NCI-H510A treated with DMSO at 0.1 percent for 48 hours (cell line): Measurements from ENCODE around the gene FN3KRP.

Experiments used
- DNase-seq: peaks from one replicate; lab custom pipeline; 2025; lab: John Stamatoyannopoulos, UW

FN3KRP gene

GRCh38 chr17:82687871-82688270 lies 28.6 kb upstream of the FN3KRP start:
- DNase-seq: no peak

GRCh38 chr17:82689077-82689476 lies 27.4 kb upstream of the FN3KRP start:
- no peak for DNase-seq

GRCh38 chr17:82690786-82691489 lies 25.6 kb upstream of the FN3KRP start:
- DNase-seq: no peak

- DNase-seq: no peak
Measured at GRCh38 chr17:82691714-82692113, 24.8 kb upstream of the FN3KRP start.

GRCh38 chr17:82692268-82692667 lies 24.2 kb upstream of the FN3KRP start:
- DNase-seq: no peak

GRCh38 chr17:82693168-82693867 lies 23.2 kb upstream of the FN3KRP start:
- DNase-seq: no peak

GRCh38 chr17:82694647-82695046 lies 21.9 kb upstream of the FN3KRP start:
- no peak for DNase-seq

GRCh38 chr17:82696259-82696658 lies 20.2 kb upstream of the FN3KRP start:
- DNase-seq: no peak

- DNase-seq: no peak
Measured at GRCh38 chr17:82696916-82697807, 19.3 kb upstream of the FN3KRP start.

GRCh38 chr17:82697808-82698064 lies 18.8 kb upstream of the FN3KRP start:
- DNase-seq: no peak

- DNase-seq: peak; percentile 90
Measured at GRCh38 chr17:82698065-82698973, 18.2 kb upstream of the FN3KRP start, which contains the start of gene RAB40B. Gene RAB40B, minus strand, starts transcription at chr17:82698698. Its CDS starts 102 bp downstream, at chr17:82698596.

GRCh38 chr17:82698974-82699442 lies 17.5 kb upstream of the FN3KRP start:
- DNase-seq: no peak

- DNase-seq: no peak
Measured at GRCh38 chr17:82699551-82699950, 17.0 kb upstream of the FN3KRP start.

GRCh38 chr17:82702231-82702927 lies 14.1 kb upstream of the FN3KRP start:
- no peak for DNase-seq

- DNase-seq: no peak
Measured at GRCh38 chr17:82703036-82703745, 13.3 kb upstream of the FN3KRP start.

GRCh38 chr17:82703935-82704865 lies 12.3 kb upstream of the FN3KRP start:
- no peak for DNase-seq

- no peak for DNase-seq
Measured at GRCh38 chr17:82704886-82705285, 11.6 kb upstream of the FN3KRP start.

- DNase-seq: no peak
Measured at GRCh38 chr17:82705756-82706155, 10.8 kb upstream of the FN3KRP start.

GRCh38 chr17:82709024-82709675 lies 7.4 kb upstream of the FN3KRP start:
- no peak for DNase-seq
